ENCODE results near the gene QKI. TPM values are rescaled to one million over a fixed set of nuclear protein-coding genes. Genes with fewer than 3 reads are reported as not detected.

QKI gene
- total RNA-seq, 1 donor from 2014 or later: 45.2 TPM

- ATAC-seq: no peak
- DNase-seq (ENCODE audit: low spot score): no peak
These were observed 23.7 kb upstream of the QKI start for GRCh38 chr6:163390770-163391169.

- ATAC-seq (no peak), DNase-seq (ENCODE audit: low spot score) (no peak)
These were observed 22.5 kb upstream of the QKI start for GRCh38 chr6:163391985-163392384.

- peak; percentile 90 for ATAC-seq
These were observed 22.0 kb upstream of the QKI start for GRCh38 chr6:163392533-163392932.

GRCh38 chr6:163393923-163394322 is 20.6 kb upstream of the QKI start:
- ATAC-seq (peak; percentile 35), DNase-seq (ENCODE audit: low spot score) (no peak)

More at GRCh38 chr6:163392533-163392932, 22.0 kb upstream of the QKI start:
- peak; percentile 55 for DNase-seq (ENCODE audit: low spot score)

- no peak for DNase-seq (ENCODE audit: low spot score)
- ATAC-seq: no peak
These were observed 19.9 kb upstream of the QKI start for GRCh38 chr6:163394659-163395058.

DNA sequence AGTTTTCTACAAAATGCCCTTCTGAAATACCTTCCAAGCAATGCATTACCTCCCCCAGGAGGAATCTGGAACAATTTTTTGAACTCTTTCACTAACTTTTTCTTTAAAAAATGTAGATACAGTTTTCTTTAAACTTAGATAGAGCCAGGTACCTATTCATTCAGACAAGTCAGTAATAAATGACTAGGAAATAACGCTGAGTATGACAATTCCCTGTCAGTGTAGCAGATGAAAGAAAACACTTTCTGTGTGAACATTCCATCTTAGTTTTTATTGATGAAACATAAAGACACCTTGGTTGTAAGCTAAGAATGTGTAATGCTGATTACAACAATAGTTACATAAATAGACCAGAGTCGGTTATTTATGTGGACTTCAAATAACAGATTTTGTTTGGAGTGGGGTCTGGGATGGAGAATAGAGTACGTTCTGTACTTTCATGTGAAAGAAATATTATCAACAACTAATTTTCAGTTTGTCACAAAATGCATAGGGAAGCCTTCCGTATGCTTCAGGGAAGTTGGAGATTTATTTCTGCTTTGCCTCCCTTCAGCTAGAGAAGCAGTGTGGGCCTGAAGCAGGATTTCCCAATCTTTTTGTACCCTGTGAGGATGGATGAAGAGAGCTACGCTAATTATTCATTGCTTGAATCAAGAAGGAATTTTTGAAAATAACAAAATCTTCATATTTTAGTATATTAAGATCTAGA is 19.2 kb upstream of the QKI start:
- ATAC-seq: no peak
- no peak for DNase-seq (ENCODE audit: low spot score)

GRCh38 chr6:163395831-163396185 is 18.7 kb upstream of the QKI start:
- no peak for DNase-seq (ENCODE audit: low spot score)
- no peak for ATAC-seq

GRCh38 chr6:163397326-163397725 is 17.2 kb upstream of the QKI start:
- ATAC-seq: no peak
- DNase-seq (ENCODE audit: low spot score): no peak

GRCh38 chr6:163398115-163398514 is 16.4 kb upstream of the QKI start:
- no peak for ATAC-seq
- no peak for DNase-seq (ENCODE audit: low spot score)

DNA sequence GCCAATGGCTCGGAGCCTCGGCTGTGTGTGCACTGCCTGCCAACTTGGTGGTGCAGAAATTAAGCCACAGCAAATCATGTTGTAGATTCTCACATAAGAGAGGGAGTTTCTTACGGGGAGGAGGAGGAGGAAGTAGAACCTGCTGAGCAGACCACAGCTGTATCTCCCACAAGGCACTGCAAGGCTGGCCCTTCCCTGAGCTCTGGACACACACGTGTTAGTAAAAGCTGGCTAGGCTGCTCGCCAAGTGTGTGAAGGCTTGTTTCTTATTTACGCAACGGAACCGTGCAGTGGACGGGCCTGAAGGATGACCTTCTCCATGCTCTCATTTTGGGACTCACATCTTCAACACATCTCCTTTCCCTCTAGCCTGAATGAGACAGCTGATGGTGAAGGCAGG is 15.7 kb upstream of the QKI start:
- DNase-seq (ENCODE audit: low spot score): no peak
- peak; percentile 69 for ATAC-seq

DNA sequence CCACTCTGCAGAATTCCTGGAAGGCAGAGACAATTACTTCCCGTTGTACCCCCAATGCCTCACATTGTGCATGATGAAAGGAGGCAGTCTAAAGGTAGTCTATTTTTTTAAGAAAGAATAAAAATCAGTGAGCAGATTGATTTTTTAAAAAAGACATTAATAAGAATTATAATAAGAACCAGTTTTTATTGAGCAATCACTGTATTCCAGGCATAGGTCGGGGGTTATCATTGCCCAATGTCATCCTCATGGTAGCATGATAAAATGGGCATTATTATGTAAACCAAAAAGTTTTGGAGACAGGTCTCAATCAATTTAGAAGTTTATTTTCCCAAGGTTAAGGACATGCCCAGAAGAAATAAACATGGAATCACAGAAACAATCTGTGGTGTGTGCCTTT is 14.0 kb upstream of the QKI start:
- DNase-seq (ENCODE audit: low spot score) (no peak), ATAC-seq (no peak)

- no peak for DNase-seq (ENCODE audit: low spot score)
- ATAC-seq: no peak
These were observed 13.3 kb upstream of the QKI start for GRCh38 chr6:163401039-163401885.

DNA sequence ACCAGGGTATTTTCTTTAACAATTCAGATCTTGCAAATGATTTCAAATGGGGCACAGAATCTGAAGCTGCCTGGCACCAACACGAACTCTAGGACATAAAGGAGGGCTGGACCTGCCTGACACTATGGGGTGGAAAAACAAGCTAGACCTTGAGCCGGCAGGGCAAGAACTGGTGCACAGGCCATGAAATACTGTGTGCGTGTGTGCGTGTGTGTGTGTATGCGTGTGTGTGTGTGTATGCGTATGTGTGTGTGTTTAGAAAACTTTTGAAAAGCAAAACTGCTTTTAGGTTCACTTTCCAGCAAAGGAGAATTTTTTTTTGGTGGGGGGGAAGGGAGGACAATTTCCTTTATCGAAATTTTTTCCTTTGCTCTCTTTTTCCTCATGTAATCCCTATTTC is 11.9 kb upstream of the QKI start:
- no peak for DNase-seq (ENCODE audit: low spot score)
- no peak for ATAC-seq

DNA sequence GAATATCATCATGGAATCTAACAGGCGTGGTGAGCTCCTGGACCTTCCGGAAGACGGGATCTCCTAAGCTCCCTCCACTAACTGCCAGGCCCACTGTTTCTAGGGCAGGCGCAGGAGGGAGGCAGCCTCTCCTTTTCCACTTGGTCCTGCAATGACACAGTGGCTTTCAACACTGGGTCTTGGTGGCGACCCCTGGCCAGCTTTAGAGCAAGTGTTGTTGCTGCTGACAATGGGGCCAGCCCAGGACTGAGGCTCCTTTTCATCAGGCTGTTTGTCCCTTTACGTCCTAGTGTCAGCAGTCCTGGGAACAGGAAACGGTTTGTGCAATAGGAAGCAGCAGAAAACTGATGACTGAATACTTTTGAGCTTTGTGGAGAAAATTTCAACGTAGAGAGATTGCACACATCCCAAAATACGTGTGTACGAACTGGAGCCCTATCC is 9.7 kb upstream of the QKI start:
- ATAC-seq (peak; percentile 55), DNase-seq (ENCODE audit: low spot score) (peak; percentile 57)

- ATAC-seq: peak; percentile 93
- peak; percentile 80 for DNase-seq (ENCODE audit: low spot score)
These were observed 8.9 kb upstream of the QKI start for GRCh38 chr6:163405412-163406309.

DNA sequence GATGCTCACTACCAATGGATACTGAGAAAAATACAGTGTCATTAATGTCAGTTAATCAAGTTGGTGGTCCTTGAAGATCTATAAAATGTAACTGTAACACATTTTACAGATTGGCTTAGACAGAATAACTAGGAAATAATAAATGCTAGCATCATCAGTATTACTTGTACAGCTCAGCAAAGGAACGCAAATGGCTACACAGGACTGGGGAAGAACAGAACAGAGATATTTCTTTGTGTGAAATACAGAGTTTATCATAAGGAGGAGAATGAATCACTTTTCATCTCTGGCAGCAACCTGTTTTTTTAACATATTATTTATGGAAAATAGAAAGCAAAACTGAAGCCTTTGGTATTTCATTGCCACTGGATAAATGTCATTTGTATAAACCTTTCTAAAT is 8.2 kb upstream of the QKI start:
- ATAC-seq (no peak), DNase-seq (ENCODE audit: low spot score) (no peak)

GRCh38 chr6:163406830-163407229 is 7.7 kb upstream of the QKI start:
- no peak for DNase-seq (ENCODE audit: low spot score)
- no peak for ATAC-seq

GRCh38 chr6:163408352-163408991 is 6.0 kb upstream of the QKI start:
- no peak for ATAC-seq

DNA sequence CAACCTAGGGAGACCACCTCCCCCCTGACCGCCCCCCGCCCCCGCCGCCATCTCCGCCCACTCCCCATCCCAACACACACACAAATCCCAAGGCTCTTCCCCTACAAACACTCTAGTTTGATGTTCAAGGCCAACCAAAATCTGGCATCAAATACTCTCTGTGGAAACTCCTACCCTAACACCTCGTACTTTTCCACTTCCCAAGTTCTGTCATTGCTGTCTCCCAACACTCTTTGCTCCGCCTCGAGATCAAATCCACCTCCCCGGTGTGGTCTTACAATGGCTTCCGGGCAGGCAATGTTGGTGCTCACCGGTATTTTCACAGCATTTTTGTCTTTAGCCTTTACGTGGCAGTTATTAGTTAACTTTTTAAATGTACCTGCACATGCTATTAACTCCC is 4.8 kb upstream of the QKI start:
- no peak for ATAC-seq

More at GRCh38 chr6:163408352-163408991, 6.0 kb upstream of the QKI start:
- DNase-seq (ENCODE audit: low spot score): no peak

DNA sequence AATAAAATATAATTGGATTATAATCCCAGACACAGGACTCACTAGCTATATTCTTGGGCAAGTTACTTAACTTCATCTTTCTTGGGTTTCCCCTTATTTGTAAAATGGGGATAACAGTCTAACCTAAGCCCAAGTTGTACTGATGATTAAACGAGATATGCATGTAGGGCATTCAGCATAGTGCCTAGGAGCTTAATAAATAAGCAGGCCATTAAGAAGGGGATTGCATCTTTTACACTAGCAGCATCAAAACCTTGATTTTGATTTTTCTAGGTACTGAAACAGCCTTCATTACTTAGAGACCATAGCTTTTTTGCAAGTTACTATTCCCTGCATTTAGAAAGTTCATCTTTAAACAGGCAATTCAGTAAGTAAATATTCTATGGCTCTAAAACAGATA is 2.2 kb upstream of the QKI start:
- DNase-seq (ENCODE audit: low spot score) (no peak), ATAC-seq (no peak)

More for the DNA sequence above, 4.8 kb upstream of the QKI start:
- DNase-seq (ENCODE audit: low spot score): no peak
